Forelimb muscle (tissue), 1 donor: Measurements from ENCODE around the gene CNOT8. TPM values are rescaled to one million over a fixed set of nuclear protein-coding genes. Genes with fewer than 3 reads are reported as not detected.
"Not testable (repeated sequence)": the region's sequence is repeated elsewhere in the genome, so short reads cannot be mapped to it uniquely, and the experiment has no call there.

ENCODE experiments used
- DNase-seq: peaks from one replicate; pipeline ENCODE4 v3.0.0-alpha.2; 2013; ENCODE audit warnings: low read depth
- polyA plus RNA-seq: library from polyadenylated mRNA; unstranded; fragments of 120-200 nt; gene quantifications from one replicate; pipeline ENCODE4 v1.2.1, GENCODE V29; 2013; ENCODE audit not compliant: insufficient read length

CNOT8 gene
- polyA plus RNA-seq, 1 donor, result 33.1 TPM

DNA sequence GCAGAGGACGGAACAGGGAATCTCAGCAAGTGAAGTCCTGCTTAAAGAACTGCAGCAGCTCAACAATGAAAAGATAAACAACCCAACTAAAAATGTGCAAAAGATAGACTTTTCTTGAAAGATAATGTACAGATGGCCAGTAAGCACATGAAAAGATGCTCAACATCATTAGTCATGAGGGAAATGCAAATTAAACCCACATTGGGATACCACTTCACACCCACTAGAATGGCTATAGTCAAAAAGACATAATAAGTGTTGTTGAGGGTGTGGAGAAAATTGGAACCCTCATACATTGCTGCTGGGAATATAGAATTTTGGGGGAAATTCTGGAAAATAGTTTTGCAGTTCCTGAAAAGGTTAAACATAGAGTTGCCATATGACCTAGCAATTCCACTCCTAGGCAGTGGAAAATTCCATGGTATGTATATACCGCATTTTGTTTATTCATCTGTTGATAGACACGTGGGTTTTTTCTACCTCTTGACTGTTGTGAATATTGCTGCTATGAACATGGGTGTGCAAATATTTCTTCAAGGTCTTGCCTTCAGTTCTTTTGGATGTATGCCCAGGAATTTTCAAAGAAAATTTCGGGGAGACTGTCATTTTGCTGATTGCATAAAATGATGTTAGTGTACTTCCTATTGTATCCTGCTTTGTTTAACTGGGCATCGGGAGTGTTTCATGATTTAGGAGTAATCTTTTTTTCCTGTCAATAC lies 7.2 kb downstream of the CNOT8 start:
- DNase-seq, result no peak

DNA sequence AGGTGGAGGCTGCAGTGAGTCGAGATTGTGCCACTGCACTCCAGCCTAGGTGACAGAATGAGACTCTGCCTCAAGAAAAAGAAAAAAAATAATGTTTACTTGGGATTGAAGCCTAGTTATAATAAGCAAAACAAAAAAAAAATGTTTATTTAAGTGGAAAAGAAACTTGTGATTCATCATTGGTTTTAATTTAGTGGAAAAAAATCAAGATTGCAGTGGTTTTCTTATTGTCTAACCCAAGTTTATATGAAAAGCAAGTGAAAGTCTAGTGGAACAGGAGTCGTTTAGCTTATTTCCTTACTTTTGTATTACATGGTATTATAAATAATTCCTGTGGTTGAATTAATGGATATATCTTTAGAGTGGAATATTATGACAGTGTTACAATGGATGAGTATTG lies 8.4 kb downstream of the CNOT8 start:
- DNase-seq, result no peak

DNA sequence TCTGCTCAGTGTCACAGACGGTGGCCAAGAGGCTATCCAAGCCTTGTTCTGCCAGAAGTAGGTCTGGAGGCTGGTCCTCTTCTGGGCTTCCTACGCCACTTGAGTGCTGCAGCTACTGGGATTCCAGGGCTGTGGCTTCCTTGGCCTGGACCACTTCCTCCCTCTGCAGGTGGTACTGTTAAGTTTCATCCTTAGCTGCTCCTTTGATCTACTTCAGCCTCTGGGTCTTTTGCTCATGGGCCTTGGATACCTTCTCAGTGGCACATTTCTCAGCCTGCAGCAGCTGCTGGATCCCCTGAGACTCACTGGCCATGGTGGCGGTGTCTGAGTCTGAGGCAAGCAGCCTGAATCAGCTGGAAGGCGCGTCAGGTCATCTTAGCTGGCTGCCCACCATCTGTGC lies 10.3 kb downstream of the CNOT8 start:
- DNase-seq, result no peak

DNA sequence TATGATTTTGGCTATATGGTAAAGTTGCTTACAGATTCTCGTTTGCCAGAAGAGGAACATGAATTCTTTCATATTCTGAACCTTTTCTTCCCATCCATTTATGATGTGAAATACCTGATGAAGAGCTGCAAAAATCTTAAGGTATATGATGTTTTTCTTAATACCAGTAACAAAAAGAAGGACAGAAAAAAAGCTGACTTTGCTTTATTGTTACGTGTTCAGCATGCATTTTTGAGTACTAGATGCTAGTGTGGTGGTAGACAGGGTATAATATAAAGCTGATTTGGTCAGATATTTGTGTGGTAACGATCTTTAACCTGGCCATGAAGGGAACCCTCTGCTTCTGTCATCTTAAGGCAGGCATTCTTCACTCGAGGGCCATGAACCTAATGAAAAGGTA lies 13.3 kb downstream of the CNOT8 start:
- DNase-seq, result no peak

DNA sequence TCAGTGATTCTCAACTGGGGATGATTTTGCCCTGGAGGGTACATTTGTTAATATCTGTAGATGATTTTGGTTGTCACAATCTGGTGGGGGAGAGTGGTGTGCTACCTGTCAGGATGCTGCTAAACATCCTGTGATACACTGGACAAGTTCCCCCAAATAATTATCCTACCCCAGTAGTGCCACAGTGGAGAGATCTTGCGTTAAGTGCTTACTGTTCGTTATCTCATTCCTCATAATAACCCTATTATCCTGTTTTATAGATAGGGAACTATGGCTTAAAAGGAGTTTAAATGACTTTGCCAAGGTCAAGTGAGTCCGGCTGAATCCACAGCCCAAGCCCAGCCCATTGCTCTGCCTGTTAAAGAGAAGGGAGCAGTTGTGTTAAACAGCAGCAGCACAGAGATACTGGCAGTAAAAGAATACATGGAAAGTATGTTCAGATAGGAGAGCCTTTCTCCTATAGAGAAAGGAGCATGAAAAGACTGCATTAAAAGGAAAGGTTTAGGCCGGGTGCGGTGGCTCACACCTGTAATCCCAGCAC lies 15.4 kb downstream of the CNOT8 start:
- DNase-seq, result no peak

- DNase-seq, result no peak
These were observed 20.4 kb downstream of the CNOT8 start for GRCh38 chr5:154878642-154879335.

GRCh38 chr5:154881986-154882385 lies 23.6 kb downstream of the CNOT8 start:
- DNase-seq, result no peak

- DNase-seq, result no peak
These were observed 26.0 kb downstream of the CNOT8 start for GRCh38 chr5:154884424-154884823.

DNA sequence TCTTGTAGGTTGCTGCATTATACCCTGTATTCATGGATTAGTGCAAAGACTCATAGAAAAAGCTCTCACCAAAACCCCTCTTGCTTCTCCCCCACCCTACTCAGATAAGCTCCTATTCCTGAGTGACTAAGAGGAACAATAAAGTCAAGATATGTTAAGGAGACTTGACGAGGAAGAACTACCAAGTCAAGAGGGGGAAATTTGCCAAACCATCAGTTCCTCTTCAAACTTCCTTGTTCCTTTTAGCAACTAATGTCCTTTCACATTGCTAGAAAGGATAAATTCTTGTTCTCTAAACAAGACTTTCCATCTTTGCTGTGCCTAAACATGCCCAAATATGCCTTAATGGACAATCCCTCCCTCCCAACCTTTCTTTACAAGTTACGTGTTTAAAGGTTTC lies 27.0 kb downstream of the CNOT8 start:
- DNase-seq, result no peak

DNA sequence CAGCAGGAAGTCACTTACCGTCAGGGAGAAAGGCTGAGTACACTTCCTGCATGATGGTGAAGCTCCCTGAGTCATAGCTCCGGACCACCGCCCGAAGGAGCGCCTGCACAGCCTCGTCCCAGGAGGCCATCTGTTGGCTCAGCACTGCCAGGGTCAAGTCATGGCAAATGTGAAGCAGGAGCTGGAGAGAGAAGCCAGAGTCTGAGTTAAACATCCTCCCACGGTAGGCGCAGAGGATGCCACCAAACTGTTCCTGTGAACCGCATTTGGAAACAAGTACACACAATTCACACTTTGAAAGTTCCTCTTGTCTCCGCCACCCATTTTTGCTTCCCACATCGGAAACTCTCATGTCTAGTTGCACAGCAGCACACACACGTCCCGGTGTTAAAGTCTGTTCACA lies 33.9 kb downstream of the CNOT8 start:
- no peak for DNase-seq

DNA sequence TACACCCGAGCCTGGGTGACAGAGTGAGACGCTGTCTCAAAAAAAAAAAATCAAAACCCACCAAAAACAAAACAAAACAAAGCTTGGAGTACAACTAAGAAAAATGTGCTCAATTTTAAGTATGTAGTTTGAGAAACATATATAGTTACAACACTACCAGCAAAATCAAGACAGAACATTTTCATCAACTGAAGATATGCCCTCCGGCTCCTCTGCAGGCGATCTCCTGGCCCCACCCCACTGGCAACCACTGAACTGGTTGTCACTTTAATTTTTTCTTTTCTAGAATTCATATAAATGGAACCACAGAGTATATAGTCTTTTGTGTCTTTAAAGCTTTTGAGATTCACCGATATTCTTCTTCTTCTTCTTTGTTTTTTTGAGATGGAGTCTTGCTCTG lies 35.0 kb downstream of the CNOT8 start:
- DNase-seq, result no peak

DNA sequence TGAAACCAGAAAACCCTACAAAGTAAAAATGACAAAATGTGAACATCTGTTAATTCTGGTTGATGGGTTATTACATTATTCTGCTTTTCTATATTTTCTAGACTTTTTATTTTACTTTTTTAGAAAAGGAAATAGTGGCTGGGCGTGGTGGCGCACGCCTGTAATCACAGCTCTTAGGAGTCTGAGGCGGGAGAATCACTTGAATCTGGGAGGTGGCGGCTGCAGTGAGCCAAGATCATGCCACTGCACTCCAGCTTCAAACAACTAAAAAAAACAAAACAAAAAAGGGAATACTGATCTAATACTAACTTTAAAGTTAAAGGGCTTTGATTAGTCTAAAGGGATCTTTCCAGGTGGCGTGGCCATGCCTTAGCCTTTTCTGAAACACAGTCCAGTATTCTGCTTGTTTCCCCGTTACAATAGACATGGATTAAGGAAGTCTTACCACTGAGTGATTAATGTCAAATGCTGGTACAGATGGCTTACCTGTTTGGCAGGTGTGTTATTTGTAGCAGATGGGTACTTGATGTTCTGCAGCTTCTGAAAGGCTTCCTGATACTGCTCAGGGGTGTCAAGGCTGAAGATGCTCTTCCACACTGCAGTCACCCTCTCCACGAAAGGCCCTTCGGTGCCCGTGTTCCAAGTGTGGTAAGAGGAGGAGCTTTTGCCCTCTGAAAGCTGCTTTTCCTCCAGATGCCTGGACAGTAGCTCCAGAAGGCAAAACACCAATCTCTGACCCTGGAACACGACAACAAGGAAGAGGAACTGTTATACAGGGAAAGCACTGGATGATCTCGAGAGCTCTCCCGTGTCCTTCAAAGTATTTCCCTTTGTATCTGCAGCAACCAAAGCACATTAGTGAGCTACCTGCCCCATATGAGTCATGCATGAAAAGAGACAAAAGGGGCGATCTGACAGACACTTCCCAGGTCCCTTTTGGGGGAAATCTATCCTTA lies 37.5 kb downstream of the CNOT8 start:
- no peak for DNase-seq

GRCh38 chr5:154896562-154897165 lies 38.2 kb downstream of the CNOT8 start:
- no peak for DNase-seq

DNA sequence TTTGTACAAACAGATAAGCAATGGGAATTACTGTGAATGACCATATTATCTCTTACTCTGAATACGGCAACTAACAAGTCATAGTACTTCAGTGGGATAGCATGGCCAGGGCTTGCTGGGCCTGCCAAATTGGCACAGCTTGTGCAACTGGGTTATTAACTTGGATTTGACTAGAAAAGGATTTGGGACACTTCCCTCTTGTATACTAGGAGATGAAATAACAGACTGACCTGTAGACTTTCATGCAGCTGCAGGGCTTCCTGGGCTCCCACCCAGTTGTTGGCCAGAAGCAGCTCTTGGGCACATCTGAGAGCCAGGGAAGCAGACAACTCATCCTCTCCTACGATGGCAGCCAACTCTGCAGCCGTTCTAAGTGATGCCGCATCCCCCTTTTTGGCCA lies 39.8 kb downstream of the CNOT8 start:
- DNase-seq, result no peak

DNA sequence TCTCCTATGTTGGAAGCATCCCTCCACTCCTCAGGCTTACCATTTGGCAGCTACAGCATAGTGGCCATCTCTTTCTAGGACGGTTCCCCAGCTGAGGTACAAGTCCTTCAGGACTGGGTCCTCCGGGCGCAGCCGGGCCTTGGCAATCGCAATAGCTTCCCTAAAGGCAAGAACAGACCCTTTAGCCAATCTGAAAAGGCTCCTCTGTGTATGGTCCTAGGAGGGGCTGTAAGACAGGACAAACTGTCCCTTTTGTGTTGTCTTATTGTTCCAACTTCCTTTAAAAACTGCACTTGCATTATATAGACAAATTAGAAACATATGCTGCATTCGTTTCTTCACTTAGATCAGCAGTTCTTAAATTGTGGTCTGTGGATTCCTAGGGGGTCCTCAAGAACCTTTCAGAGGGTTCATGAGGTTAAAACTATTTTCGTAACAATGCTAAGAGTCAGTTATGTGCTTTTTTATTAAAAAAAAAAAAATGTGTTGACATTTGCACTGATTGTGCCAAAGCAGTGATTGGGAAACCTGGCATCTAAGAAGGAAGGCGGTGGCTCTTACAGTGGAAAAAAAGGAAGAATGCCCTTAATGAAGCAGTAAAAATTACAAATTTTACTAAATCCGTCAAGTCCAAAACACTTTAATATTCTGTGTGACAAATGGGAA lies 40.9 kb downstream of the CNOT8 start:
- DNase-seq, result no peak

GRCh38 chr5:154900066-154900465 lies 41.6 kb downstream of the CNOT8 start:
- DNase-seq, result no peak

DNA sequence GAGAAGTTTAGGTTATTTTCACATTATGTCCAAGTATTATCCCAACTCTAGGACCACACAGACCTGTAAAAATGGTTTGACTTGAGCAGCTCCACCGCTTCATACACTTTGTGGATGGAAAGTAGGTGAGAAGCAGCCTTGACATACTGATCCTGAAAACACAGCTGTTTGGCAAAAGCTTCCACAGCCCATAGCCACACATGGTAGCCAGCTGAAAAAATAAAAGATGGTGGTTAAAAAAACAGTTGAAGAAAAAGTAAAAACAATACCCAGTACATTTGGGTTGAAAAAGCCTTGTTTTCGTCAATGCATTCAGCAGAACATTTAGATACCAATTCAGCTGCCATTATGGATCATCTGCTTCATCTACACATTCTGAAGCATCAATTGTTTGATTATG lies 42.8 kb downstream of the CNOT8 start:
- no peak for DNase-seq

GRCh38 chr5:154901913-154902312 lies 43.5 kb downstream of the CNOT8 start:
- DNase-seq, result no peak

- DNase-seq, result not testable (repeated sequence)
These were observed 47.2 kb downstream of the CNOT8 start for GRCh38 chr5:154905601-154906000.

GRCh38 chr5:154916874-154917273 lies 58.4 kb downstream of the CNOT8 start:
- DNase-seq, result no peak

GRCh38 chr5:154917757-154918156 lies 59.3 kb downstream of the CNOT8 start:
- no peak for DNase-seq
